Loucy (cell line): Measurements from ENCODE around the gene GAS2L1.

ENCODE experiments used
- H2AFZ ChIP-seq: fragments of 200-600 bp; sonication (generic); 2 replicates; pipeline ENCODE4 v1.6.0; 2016; ENCODE audit warnings: antibody characterized with exemption, mild to moderate bottlenecking, low read length, moderate library complexity
- H3F3A ChIP-seq: fragments of 200-600 bp; 2 replicates; pipeline ENCODE4 v1.6.0; 2016; ENCODE audit warnings: antibody characterized with exemption, low read depth, mild to moderate bottlenecking
- H3K27me3 ChIP-seq: fragments of 200-600 bp; sonication (generic); 2 replicates; pipeline ENCODE4 v1.6.1; 2014; ENCODE audit warnings: low read length, mild to moderate bottlenecking; ENCODE audit not compliant: insufficient read depth, poor library complexity, severe bottlenecking
- H3K36me3 ChIP-seq: fragments of 200-600 bp; sonication (generic); 2 replicates; pipeline ENCODE4 v1.6.1; 2016; ENCODE audit warnings: low read length; ENCODE audit not compliant: insufficient read depth
- H3K4me1 ChIP-seq: fragments of 200-600 bp; sonication (generic); 2 replicates; pipeline ENCODE4 v1.5.1; 2014; ENCODE audit warnings: low read length, mild to moderate bottlenecking; ENCODE audit not compliant: insufficient read depth, poor library complexity, severe bottlenecking
- H3K4me2 ChIP-seq: fragments of 200-600 bp; sonication (generic); 2 replicates; pipeline ENCODE4 v1.6.0; 2014; ENCODE audit warnings: antibody characterized with exemption, low read length, low read depth, mild to moderate bottlenecking; ENCODE audit not compliant: poor library complexity, severe bottlenecking
- H3K4me3 ChIP-seq: fragments of 200-600 bp; sonication (generic); 2 replicates; pipeline ENCODE4 v1.5.1; 2014; ENCODE audit warnings: low read length, mild to moderate bottlenecking, mixed read lengths; ENCODE audit not compliant: poor library complexity, severe bottlenecking
- H3K79me2 ChIP-seq: fragments of 200-600 bp; sonication (generic); 2 replicates; pipeline ENCODE4 v1.6.1; 2014; ENCODE audit warnings: low read length; ENCODE audit not compliant: insufficient read depth
- H3K9ac ChIP-seq: fragments of 200-600 bp; sonication (generic); 2 replicates; pipeline ENCODE4 v1.6.0; 2014; ENCODE audit warnings: mild to moderate bottlenecking, low read depth, low read length, moderate library complexity; ENCODE audit not compliant: poor library complexity, severe bottlenecking
- H3K9me2 ChIP-seq: fragments of 200-600 bp; sonication (generic); replicated peaks from 2 replicates; pipeline ENCODE4 v1.6.1; 2016; ENCODE audit warnings: low read depth, low read length, mixed read lengths
- H3K9me3 ChIP-seq: fragments of 200-600 bp; sonication (generic); 2 replicates; pipeline ENCODE4 v1.6.1; 2014; ENCODE audit warnings: mild to moderate bottlenecking, antibody characterized with exemption, low read length, low read depth; ENCODE audit not compliant: insufficient read depth
- H4K20me1 ChIP-seq: fragments of 200-600 bp; sonication (generic); 2 replicates; pipeline ENCODE4 v1.6.0; 2014; ENCODE audit warnings: antibody characterized with exemption, low read length, mild to moderate bottlenecking; ENCODE audit not compliant: insufficient read depth, poor library complexity, severe bottlenecking
- CTCF ChIP-seq: fragments of 200-600 bp; sonication (generic); conservative IDR thresholded peaks from 2 replicates; pipeline ENCODE4 v1.5.1; 2014; ENCODE audit warnings: mild to moderate bottlenecking, antibody characterized with exemption, low read length
- EZH2phosphoT487 ChIP-seq: fragments of 200-600 bp; IDR thresholded peaks from 2 replicates; pipeline ENCODE4 v1.6.1; 2018; ENCODE audit warnings: antibody characterized with exemption, mild to moderate bottlenecking, moderate library complexity, borderline replicate concordance

Gene GAS2L1

GRCh38 chr22:29313126-29313575 lies 6.7 kb downstream of the GAS2L1 start:
- no peaks in the 10 kb centered on the region for H3K36me3 ChIP-seq
- no peaks in the 10 kb centered on the region for H4K20me1 ChIP-seq
- TF ChIP-seq EZH2phosphoT487 (no peak), CTCF (peak; percentile 54)
- H3K9ac ChIP-seq: no peak overlapping the region
- no peak overlapping the region for H3K4me2 ChIP-seq
- H3K79me2 ChIP-seq: no peaks in the 10 kb centered on the region
- no peaks in the 10 kb centered on the region; the same call in 1 of the 2 replicates for H3F3A ChIP-seq
- H3K4me1 ChIP-seq: peaks cover 16% of the 10 kb centered on the region
- H3K4me3 ChIP-seq: no peak overlapping the region
- H2AFZ ChIP-seq: no peak overlapping the region
- no peaks in the 10 kb centered on the region for H3K9me2 ChIP-seq
- H3K9me3 ChIP-seq: no peaks in the 10 kb centered on the region
- H3K27me3 ChIP-seq: no peaks in the 10 kb centered on the region

GRCh38 chr22:29313576-29314466 lies 7.4 kb downstream of the GAS2L1 start:
- H3K9ac ChIP-seq: no peak overlapping the region
- no peaks in the 10 kb centered on the region for H3K36me3 ChIP-seq
- no peak for TF ChIP-seq CTCF
- TF ChIP-seq EZH2phosphoT487: no peak
- no peaks in the 10 kb centered on the region for H3K27me3 ChIP-seq
- H2AFZ ChIP-seq: peak overlapping the region; percentile 19; the same call in 1 of the 2 replicates
- H3K4me1 ChIP-seq: peaks cover 9% of the 10 kb centered on the region
- no peaks in the 10 kb centered on the region for H3K9me2 ChIP-seq
- H3K4me2 ChIP-seq: no peak overlapping the region
- no peaks in the 10 kb centered on the region for H3K79me2 ChIP-seq
- no peaks in the 10 kb centered on the region for H3K9me3 ChIP-seq
- no peaks in the 10 kb centered on the region for H4K20me1 ChIP-seq
- H3F3A ChIP-seq: no peaks in the 10 kb centered on the region
- no peak overlapping the region for H3K4me3 ChIP-seq

DNA sequence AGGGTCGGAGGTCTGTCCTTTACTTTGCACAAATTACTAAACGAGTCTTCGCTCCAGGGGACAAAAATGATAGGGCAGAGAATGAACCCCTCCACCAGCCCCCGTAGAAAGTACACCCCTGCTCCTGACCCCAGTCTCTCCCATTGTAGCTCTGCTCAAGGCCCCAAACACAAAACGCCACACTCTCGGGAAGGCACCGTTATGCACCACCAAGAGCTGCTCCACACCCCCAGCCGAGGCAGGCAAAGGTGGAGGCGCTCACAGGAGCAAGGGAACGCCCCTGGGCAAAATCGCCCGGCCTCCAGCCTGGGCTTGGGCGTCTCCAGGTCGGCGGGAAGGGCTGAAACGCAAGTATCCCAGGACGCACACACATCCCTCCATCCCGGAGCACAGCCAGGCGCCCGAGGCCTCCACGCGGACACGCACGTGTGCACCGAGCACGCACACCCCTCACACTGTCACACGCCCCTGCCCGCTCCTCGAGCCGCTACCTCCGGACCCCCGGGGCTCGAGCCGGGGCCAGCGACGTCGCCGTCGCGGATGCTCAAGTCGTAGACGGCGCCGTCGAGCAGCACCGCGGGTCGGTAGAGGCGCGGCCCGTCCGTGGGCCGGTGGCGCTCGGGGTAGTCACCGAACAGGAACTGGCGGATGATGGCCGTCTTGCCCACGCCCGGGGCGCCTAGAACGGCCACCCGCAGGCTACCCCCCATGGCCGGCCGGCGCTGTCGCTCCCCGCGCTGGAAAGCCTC lies 8.3 kb downstream of the GAS2L1 start:
- Histone ChIP-seq H3K9ac (no peak overlapping the region), H3K79me2 (no peaks in the 10 kb centered on the region), H2AFZ (peak overlapping the region; percentile 19; the same call in 1 of the 2 replicates), H3K4me2 (no peak overlapping the region), H4K20me1 (no peaks in the 10 kb centered on the region), H3F3A (no peaks in the 10 kb centered on the region), H3K9me3 (no peaks in the 10 kb centered on the region), H3K9me2 (no peaks in the 10 kb centered on the region), H3K36me3 (no peaks in the 10 kb centered on the region), H3K27me3 (no peaks in the 10 kb centered on the region), H3K4me3 (no peak overlapping the region), H3K4me1 (peaks cover under 1% of the 10 kb centered on the region)
- TF ChIP-seq CTCF: no peak
- no peak for TF ChIP-seq EZH2phosphoT487
